SK-N-SH (cell line): ENCODE measurements around the gene RNF166. TPM values are rescaled to one million over a fixed set of nuclear protein-coding genes. Genes with fewer than 3 reads are reported as not detected.

ENCODE experiments used
- CTCF ChIA-PET: fragments of 300-600, 350-600 bp; formaldehyde crosslinking; extraction: SDS; loops from one replicate; lab custom pipeline; 2021; lab: Yijun Ruan, JAX
- POLR2A ChIA-PET: fragments of 350-600 bp; sonication (Branson Sonifier 250); formaldehyde crosslinking; extraction: SDS; loops from one replicate; lab custom pipeline; 2020; ENCODE audit warnings: antibody characterized with exemption, inconsistent platforms; lab: Yijun Ruan, JAX
- DNase-seq: peaks from one replicate; pipeline ENCODE4 v3.0.0; 2012
- H2AFZ ChIP-seq: fragments of 200-600 bp; sonication (generic); 2 replicates; pipeline ENCODE4 v1.8.1; 2016; ENCODE audit warnings: antibody characterized with exemption, mild to moderate bottlenecking, low read depth
- H3F3A ChIP-seq: fragments of 200-600 bp; sonication (generic); replicated peaks from 2 replicates; pipeline ENCODE3; 2016; ENCODE audit warnings: antibody characterized with exemption, mild to moderate bottlenecking; ENCODE audit not compliant: insufficient read depth
- H3K27ac ChIP-seq, 2 experiments: fragments of 200-500 bp in 1 of 2; fragments of 200-600 bp in 1 of 2; sonication (Bioruptor generic) in 1 of 2; sonication (generic), shearing (Covaris generic) in 1 of 2; 2 replicates each; pipeline versions ENCODE4 v1.5.1 to v1.6.1; 2014 to 2016; ENCODE audit warnings: low read depth in 2 of 2, inconsistent platforms in 1 of 2, low read length in 1 of 2, mild to moderate bottlenecking in 1 of 2, mixed read lengths in 1 of 2
- H3K27me3 ChIP-seq: fragments of 200-600 bp; sonication (generic), shearing (Covaris generic); 2 replicates; pipeline ENCODE4 v1.6.1; 2016; ENCODE audit warnings: mixed run types; ENCODE audit not compliant: insufficient read depth
- H3K36me3 ChIP-seq, 2 experiments: fragments of 200-500 bp in 1 of 2; fragments of 200-600 bp in 1 of 2; sonication (Bioruptor generic) in 1 of 2; sonication (generic) in 1 of 2; replicated peaks in 1 of 2; 2 replicates each; pipeline versions ENCODE3 to v1.5.1; 2014 to 2016; ENCODE audit warnings: low read length in 1 of 2, mild to moderate bottlenecking in 1 of 2; ENCODE audit not compliant: insufficient read depth in 2 of 2, control insufficient read depth in 1 of 2
- H3K4me1 ChIP-seq, 2 experiments: fragments of 200-500 bp in 1 of 2; fragments of 200-600 bp in 1 of 2; sonication (Bioruptor generic) in 1 of 2; sonication (generic), shearing (Covaris generic) in 1 of 2; 2 replicates each; pipeline versions ENCODE4 v1.5.1 to v1.6.1; 2014 to 2016; ENCODE audit warnings: low read depth in 1 of 2, low read length in 1 of 2, mixed run types in 1 of 2; ENCODE audit not compliant: insufficient read depth in 2 of 2, control insufficient read depth in 1 of 2
- H3K4me2 ChIP-seq: fragments of 200-600 bp; sonication (generic), shearing (Covaris generic); 2 replicates; pipeline ENCODE4 v1.6.1; 2017; ENCODE audit warnings: mixed run types
- H3K4me3 ChIP-seq, 2 experiments: fragments of 200-500 bp in 1 of 2; fragments of 200-600 bp in 1 of 2; sonication (Bioruptor generic) in 1 of 2; sonication (generic), shearing (Covaris generic) in 1 of 2; 2 replicates each; pipeline versions ENCODE4 v1.5.1 to v1.8.1; 2014 to 2016; ENCODE audit warnings: low read depth in 2 of 2, inconsistent platforms in 1 of 2, low read length in 1 of 2, mild to moderate bottlenecking in 1 of 2, mixed read lengths in 1 of 2, moderate library complexity in 1 of 2
- H3K79me2 ChIP-seq: fragments of 200-600 bp; sonication (generic); 2 replicates; pipeline ENCODE4 v1.8.1; 2017; ENCODE audit warnings: mild to moderate bottlenecking; ENCODE audit not compliant: insufficient read depth
- H3K9ac ChIP-seq: fragments of 200-600 bp; sonication (generic); 2 replicates; pipeline ENCODE4 v1.6.1; 2017; ENCODE audit warnings: mixed run types
- H3K9me2 ChIP-seq: fragments of 200-600 bp; sonication (generic); 2 replicates; pipeline ENCODE4 v1.6.1; 2017; ENCODE audit warnings: mixed run types
- H3K9me3 ChIP-seq: fragments of 200-600 bp; sonication (generic); 2 replicates; pipeline ENCODE4 v1.6.1; 2017; ENCODE audit warnings: mixed run types, mild to moderate bottlenecking, moderate library complexity
- H4K20me1 ChIP-seq: fragments of 200-600 bp; sonication (generic); 2 replicates; pipeline ENCODE4 v1.6.1; 2017; ENCODE audit warnings: mild to moderate bottlenecking, mixed run types; ENCODE audit not compliant: insufficient read depth
- FOXM1 ChIP-seq: IDR thresholded peaks from 2 replicates; pipeline ENCODE4 v1.4.0; 2012; ENCODE audit warnings: low read depth, mild to moderate bottlenecking
- JUND ChIP-seq: IDR thresholded peaks from 2 replicates; pipeline ENCODE4 v1.4.0; 2012
- MEF2A ChIP-seq: IDR thresholded peaks from 2 replicates; pipeline ENCODE4 v1.4.0; 2012; ENCODE audit warnings: low read depth, borderline replicate concordance
- MXI1 ChIP-seq: IDR thresholded peaks from 2 replicates; pipeline ENCODE4 v1.6.1; 2012; ENCODE audit warnings: mild to moderate bottlenecking, low read depth, low read length, improper control_type of control experiment
- NFIC ChIP-seq: IDR thresholded peaks from 2 replicates; pipeline ENCODE4 v1.4.0; 2012; ENCODE audit warnings: borderline replicate concordance
- POLR2AphosphoS5 ChIP-seq: IDR thresholded peaks from 2 replicates; pipeline ENCODE4 v1.6.1; 2012; ENCODE audit warnings: low read depth, low read length
- RFX5 ChIP-seq: IDR thresholded peaks from 2 replicates; pipeline ENCODE4 v1.6.1; 2012; ENCODE audit warnings: mild to moderate bottlenecking, improper control_type of control experiment, low read length
- RXRA ChIP-seq: IDR thresholded peaks from 2 replicates; pipeline ENCODE4 v1.4.0; 2012; ENCODE audit warnings: low read depth, mild to moderate bottlenecking, borderline replicate concordance
- WGBS: methylation state at CpG from one replicate; pipeline ENCODE4 v1.1.6; 2017; ENCODE audit warnings: low lambda C conversion rate; 5-methylcytosine and 5-hydroxymethylcytosine counted together
- polyA plus RNA-seq, 3 experiments: library from polyadenylated mRNA; depleted of rRNA; stranded (reverse); fragments of >200 nt; gene quantifications; 2 replicates each; pipeline ENCODE4 v1.2.3, GENCODE V29; 2012
- TF ChIP-seq, protein P1 (sequence below): IDR thresholded peaks from 2 replicates; pipeline ENCODE4 v1.4.0; 2012; ENCODE audit warnings: low read depth, borderline replicate concordance
- TF ChIP-seq, protein P2 (sequence below): IDR thresholded peaks from 2 replicates; pipeline ENCODE4; 2012

The RNF166 gene
- polyA plus RNA-seq, 1 of the 3 experiments (the other 2 are of a cell fraction) = 17.2 TPM

DNA sequence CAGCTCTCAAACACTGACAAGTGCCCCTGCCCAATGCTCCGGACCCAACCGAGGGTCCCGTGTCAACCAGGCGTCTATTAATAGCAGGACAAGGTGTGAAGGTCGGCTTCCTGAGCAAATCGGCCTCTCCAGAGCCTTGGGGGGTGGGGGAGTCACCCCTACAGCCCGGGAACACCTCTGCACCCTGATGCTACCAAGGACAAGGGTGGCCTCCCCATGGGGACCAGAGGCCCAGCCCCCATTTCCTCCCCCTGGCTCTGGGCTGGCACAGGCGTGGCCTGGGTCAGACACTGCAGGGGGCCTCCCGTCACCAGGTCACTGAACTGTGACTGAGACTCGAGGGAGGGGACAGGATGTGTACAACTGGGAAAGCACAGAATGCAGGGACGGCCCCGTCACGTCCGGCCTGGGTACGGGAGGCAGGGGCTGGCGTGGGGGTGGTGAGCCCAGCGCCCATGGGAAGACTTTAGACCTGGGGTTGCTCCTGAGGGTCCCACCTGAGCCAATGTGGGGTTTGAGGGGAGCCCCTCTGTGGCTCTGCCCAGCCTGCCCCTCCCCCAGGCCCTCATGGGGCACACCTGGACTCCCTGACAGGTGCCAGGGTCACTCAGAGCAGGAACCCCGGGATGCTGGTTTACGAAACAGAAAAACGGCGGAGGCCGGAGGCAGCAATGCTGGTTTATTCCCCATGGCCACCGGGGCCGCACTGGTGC is 54.8 kb downstream of the RNF166 start:
- WGBS = 67% methylated on average over 12 of the region's 24 CpGs
- H3K4me2 ChIP-seq = peak overlapping the region; percentile 96

DNA sequence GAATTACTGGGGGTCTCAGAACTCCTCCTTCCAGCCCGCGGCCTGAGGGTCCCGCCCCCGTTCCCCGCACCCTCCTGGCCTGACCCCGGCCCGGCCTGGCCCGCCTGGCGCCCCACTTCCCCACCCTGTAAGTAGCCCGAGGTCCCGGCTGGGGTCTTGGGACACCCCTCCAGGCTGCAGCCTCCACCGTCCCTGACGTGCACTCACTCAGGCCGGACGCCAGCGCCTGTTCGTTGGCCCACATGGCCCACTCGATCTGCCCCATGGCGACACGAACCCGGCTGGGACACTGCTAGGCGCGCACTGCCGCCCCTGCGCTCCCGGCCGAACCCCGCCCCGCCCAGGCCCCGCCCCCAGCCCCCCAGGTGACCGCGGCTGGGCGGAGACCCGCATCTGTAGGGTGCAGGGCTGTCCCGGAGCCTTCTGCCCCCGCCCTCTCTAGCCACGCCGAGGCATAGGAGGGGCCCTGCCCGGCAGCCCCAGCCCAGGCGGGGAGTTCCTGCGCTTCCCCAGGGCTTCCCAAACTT is 55.4 kb downstream of the RNF166 start, which contains the start of gene CYBA:
Gene CYBA (minus strand): TSS at position 305 of the 527 bp plus-strand sequence. CDS start 40 bp downstream, at position 265.
- Histone ChIP-seq H4K20me1 (no peaks in the 10 kb centered on the region), H3K27ac (no peak within 1 kb of the TSS; a peak in 1 of 4 replicates), H3K4me2 (peak within 1 kb of the TSS; percentile 96), H3K36me3 (peaks cover 0 to 8% of the 10 kb centered on the region in 2 experiments), H3K79me2 (no peaks in the 10 kb centered on the region), H3K9me2 (no peaks in the 10 kb centered on the region), H3K9me3 (no peaks in the 10 kb centered on the region), H3K27me3 (no peaks in the 10 kb centered on the region), H3K4me1 (peaks cover 4 to 10% of the 10 kb centered on the region in 2 experiments; a peak in 2 of 4 replicates), H3F3A (no peaks in the 10 kb centered on the region), H3K9ac (peak within 1 kb of the TSS; percentile 69), H3K4me3 (peak within 1 kb of the TSS; percentile 78 to 83), H2AFZ (peak within 1 kb of the TSS; percentile 56; the same call in 1 of the 2 replicates)
- peak; percentile 88 for DNase-seq
- WGBS = 1% methylated on average over 11 of the region's 41 CpGs
- ChIA-PET CTCF (interaction anchor here (1.2 to 1.9 kb wide), 3 partner anchors 12 to 87 kb away, joined by 3 to 6 read pairs (median 5); partner anchors contain the start of gene MVD), POLR2A (interaction anchor here (1.3 kb wide), 1 partner anchor 11 kb away, joined by 3 read pairs; no protein-coding TSS in a partner anchor)
- peak; percentile 37; the same call in 1 of the 2 replicates for TF ChIP-seq POLR2AphosphoS5
- TF ChIP-seq RXRA = no peak
- TF ChIP-seq, protein P1, sequence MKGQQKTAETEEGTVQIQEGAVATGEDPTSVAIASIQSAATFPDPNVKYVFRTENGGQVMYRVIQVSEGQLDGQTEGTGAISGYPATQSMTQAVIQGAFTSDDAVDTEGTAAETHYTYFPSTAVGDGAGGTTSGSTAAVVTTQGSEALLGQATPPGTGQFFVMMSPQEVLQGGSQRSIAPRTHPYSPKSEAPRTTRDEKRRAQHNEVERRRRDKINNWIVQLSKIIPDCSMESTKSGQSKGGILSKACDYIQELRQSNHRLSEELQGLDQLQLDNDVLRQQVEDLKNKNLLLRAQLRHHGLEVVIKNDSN = no peak
- no peak for TF ChIP-seq FOXM1
- TF ChIP-seq MXI1 = peak; percentile 51
- no peak for TF ChIP-seq RFX5
- TF ChIP-seq MEF2A = no peak
- no peak for TF ChIP-seq JUND
- TF ChIP-seq, all 33 proteins: peak for 2

More for the DNA sequence above, 54.8 kb downstream of the RNF166 start:
- Histone ChIP-seq H3K4me3 (peak overlapping the region; percentile 78 to 83), H3K27ac (no peak overlapping the region; a peak in 1 of 4 replicates), H3K36me3 (peaks cover 0 to 8% of the 10 kb centered on the region in 2 experiments), H3K27me3 (no peaks in the 10 kb centered on the region), H3K9ac (peak overlapping the region; percentile 44; the same call in 1 of the 2 replicates), H3F3A (no peaks in the 10 kb centered on the region), H4K20me1 (no peaks in the 10 kb centered on the region), H3K79me2 (no peaks in the 10 kb centered on the region), H3K4me1 (peaks cover 4 to 10% of the 10 kb centered on the region in 2 experiments; a peak in 2 of 4 replicates), H3K9me3 (no peaks in the 10 kb centered on the region), H2AFZ (0 out of 2 replicates have a peak overlapping the region, but pooled peaks have one; percentile 46), H3K9me2 (no peaks in the 10 kb centered on the region)
- TF ChIP-seq, protein P2, sequence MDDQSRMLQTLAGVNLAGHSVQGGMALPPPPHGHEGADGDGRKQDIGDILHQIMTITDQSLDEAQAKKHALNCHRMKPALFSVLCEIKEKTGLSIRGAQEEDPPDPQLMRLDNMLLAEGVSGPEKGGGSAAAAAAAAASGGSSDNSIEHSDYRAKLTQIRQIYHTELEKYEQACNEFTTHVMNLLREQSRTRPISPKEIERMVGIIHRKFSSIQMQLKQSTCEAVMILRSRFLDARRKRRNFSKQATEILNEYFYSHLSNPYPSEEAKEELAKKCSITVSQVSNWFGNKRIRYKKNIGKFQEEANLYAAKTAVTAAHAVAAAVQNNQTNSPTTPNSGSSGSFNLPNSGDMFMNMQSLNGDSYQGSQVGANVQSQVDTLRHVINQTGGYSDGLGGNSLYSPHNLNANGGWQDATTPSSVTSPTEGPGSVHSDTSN = no peak
- TF ChIP-seq NFIC = no peak
- peak; percentile 65 for DNase-seq
- ChIA-PET POLR2A (no interaction called here), CTCF (interaction anchor here (1.8 to 1.9 kb wide), 2 partner anchors 11 to 86 kb away, joined by 5 to 6 read pairs; partner anchors contain the start of gene MVD)
